ENCODE data around the gene CRB1.

DNA sequence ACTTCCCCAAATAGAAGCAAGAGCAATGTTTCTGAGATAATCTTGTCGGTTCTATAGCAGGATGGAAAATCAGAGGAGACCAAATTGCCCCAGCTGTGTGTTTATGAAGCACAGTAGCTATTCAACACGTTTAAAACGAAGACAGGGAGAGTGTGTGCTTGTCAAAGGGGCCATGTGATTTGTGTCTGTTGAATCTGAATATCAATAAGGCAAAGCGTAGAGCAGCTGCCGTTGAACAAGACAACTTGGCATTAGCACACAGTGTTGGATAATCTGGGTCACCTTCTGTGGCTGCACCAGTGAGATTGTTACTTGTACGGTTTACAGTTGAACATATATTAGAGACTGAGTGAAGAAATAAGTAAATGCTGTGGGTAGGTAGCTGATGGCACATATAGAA lies 1.0 kb downstream of the CRB1 start:
- TF ChIP-seq, protein P1, sequence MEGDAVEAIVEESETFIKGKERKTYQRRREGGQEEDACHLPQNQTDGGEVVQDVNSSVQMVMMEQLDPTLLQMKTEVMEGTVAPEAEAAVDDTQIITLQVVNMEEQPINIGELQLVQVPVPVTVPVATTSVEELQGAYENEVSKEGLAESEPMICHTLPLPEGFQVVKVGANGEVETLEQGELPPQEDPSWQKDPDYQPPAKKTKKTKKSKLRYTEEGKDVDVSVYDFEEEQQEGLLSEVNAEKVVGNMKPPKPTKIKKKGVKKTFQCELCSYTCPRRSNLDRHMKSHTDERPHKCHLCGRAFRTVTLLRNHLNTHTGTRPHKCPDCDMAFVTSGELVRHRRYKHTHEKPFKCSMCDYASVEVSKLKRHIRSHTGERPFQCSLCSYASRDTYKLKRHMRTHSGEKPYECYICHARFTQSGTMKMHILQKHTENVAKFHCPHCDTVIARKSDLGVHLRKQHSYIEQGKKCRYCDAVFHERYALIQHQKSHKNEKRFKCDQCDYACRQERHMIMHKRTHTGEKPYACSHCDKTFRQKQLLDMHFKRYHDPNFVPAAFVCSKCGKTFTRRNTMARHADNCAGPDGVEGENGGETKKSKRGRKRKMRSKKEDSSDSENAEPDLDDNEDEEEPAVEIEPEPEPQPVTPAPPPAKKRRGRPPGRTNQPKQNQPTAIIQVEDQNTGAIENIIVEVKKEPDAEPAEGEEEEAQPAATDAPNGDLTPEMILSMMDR (IDR thresholded peaks at IDR 0.05 in 4 of 5, conservative IDR thresholded peaks at IDR 0.05 in 1 of 5), result no peak
- TF ChIP-seq POLR2A (IDR thresholded peaks at IDR 0.05), result no peak
